KMS-11 (cell line): ENCODE results near the gene APOL6.

ENCODE experiments used
- H2AFZ ChIP-seq: fragments of 200-600 bp; sonication (generic); 2 replicates; pipeline ENCODE4 v1.6.1; 2016; ENCODE audit warnings: antibody characterized with exemption, mixed run types, low read depth
- H3K27ac ChIP-seq: fragments of 200-600 bp; sonication (generic); 2 replicates; pipeline ENCODE4 v1.6.1; 2016; ENCODE audit warnings: mild to moderate bottlenecking, mixed run types
- H3K27me3 ChIP-seq: fragments of 200-600 bp; sonication (generic); 2 replicates; pipeline ENCODE4 v1.6.1; 2017; ENCODE audit warnings: mild to moderate bottlenecking, low read depth, mixed run types, moderate library complexity; ENCODE audit not compliant: insufficient read depth
- H3K36me3 ChIP-seq: fragments of 200-600 bp; sonication (generic); 2 replicates; pipeline ENCODE4 v1.6.1; 2017; ENCODE audit warnings: mild to moderate bottlenecking, mixed run types; ENCODE audit not compliant: insufficient read depth
- H3K4me1 ChIP-seq: fragments of 200-600 bp; sonication (generic); 2 replicates; pipeline ENCODE4 v1.6.1; 2016; ENCODE audit warnings: mild to moderate bottlenecking, low read depth, mixed run types; ENCODE audit not compliant: poor library complexity, severe bottlenecking
- H3K4me2 ChIP-seq: fragments of 200-600 bp; sonication (generic); 2 replicates; pipeline ENCODE4 v1.7.0; 2016; ENCODE audit warnings: mild to moderate bottlenecking, mixed run types
- H3K4me3 ChIP-seq: fragments of 200-600 bp; sonication (generic); IDR thresholded peaks from 2 replicates; pipeline ENCODE4 v1.6.1; 2017; ENCODE audit warnings: low read depth, low read length, mixed read lengths; ENCODE audit not compliant: insufficient read depth
- H3K79me2 ChIP-seq: fragments of 200-600 bp; sonication (generic); 2 replicates; pipeline ENCODE4 v1.6.1; 2016; ENCODE audit warnings: low read depth, mixed run types; ENCODE audit not compliant: insufficient read depth
- H3K9ac ChIP-seq: fragments of 200-600 bp; sonication (generic); 2 replicates; pipeline ENCODE4 v1.6.1; 2016; ENCODE audit warnings: mild to moderate bottlenecking, mixed run types
- H4K20me1 ChIP-seq: fragments of 200-600 bp; sonication (generic); 2 replicates; pipeline ENCODE4 v1.6.1; 2016; ENCODE audit warnings: mild to moderate bottlenecking, mixed run types; ENCODE audit not compliant: insufficient read depth
- TF ChIP-seq, protein P1 (sequence below): fragments of 200-600 bp; sonication (generic); conservative IDR thresholded peaks from 2 replicates; pipeline ENCODE4 v1.6.1; 2017; ENCODE audit warnings: low read depth, mild to moderate bottlenecking, antibody characterized with exemption, low read length, moderate library complexity, mixed read lengths

APOL6 gene

DNA sequence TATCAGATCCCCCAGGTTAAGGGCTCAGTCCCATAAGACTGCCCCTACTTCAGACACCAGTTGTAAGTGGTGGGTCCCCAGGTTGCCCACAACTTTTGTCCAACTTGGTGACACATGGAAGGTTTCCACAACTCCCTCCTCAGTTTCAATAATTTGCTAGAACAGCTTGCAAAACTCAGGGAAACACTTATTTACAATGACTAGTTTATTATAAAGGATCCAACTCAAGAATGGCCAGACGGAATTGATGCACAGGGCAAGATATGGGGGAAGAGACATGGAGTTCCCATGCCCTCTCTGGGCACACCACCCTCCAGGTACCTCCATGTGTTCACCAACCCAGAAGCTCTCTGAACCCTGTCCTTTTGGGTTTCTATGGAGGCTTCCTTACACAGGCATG is 5.6 kb downstream of the APOL6 start:
- Histone ChIP-seq H3K79me2 (peaks cover 17% of the 10 kb centered on the region), H3K27me3 (no peaks in the 10 kb centered on the region)

GRCh38 chr22:35656284-35656752 is 8.1 kb downstream of the APOL6 start:
- no peak overlapping the region for H3K9ac ChIP-seq
- H3K4me3 ChIP-seq, result no peak overlapping the region
- TF ChIP-seq, protein P1, sequence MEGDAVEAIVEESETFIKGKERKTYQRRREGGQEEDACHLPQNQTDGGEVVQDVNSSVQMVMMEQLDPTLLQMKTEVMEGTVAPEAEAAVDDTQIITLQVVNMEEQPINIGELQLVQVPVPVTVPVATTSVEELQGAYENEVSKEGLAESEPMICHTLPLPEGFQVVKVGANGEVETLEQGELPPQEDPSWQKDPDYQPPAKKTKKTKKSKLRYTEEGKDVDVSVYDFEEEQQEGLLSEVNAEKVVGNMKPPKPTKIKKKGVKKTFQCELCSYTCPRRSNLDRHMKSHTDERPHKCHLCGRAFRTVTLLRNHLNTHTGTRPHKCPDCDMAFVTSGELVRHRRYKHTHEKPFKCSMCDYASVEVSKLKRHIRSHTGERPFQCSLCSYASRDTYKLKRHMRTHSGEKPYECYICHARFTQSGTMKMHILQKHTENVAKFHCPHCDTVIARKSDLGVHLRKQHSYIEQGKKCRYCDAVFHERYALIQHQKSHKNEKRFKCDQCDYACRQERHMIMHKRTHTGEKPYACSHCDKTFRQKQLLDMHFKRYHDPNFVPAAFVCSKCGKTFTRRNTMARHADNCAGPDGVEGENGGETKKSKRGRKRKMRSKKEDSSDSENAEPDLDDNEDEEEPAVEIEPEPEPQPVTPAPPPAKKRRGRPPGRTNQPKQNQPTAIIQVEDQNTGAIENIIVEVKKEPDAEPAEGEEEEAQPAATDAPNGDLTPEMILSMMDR, result no peak
- peaks cover 5% of the 10 kb centered on the region for H3K4me1 ChIP-seq
- no peaks in the 10 kb centered on the region for H3K79me2 ChIP-seq
- H3K4me2 ChIP-seq, result no peak overlapping the region
- no peak overlapping the region for H2AFZ ChIP-seq
- H3K27ac ChIP-seq, result no peak overlapping the region
- no peaks in the 10 kb centered on the region for H3K27me3 ChIP-seq
- H3K36me3 ChIP-seq, result no peaks in the 10 kb centered on the region
- H4K20me1 ChIP-seq, result no peaks in the 10 kb centered on the region

More for the DNA sequence above, 5.6 kb downstream of the APOL6 start:
- Histone ChIP-seq H2AFZ (no peak overlapping the region), H3K36me3 (no peaks in the 10 kb centered on the region), H3K4me2 (no peak overlapping the region), H4K20me1 (no peaks in the 10 kb centered on the region), H3K4me3 (no peak overlapping the region), H3K27ac (no peak overlapping the region), H3K9ac (no peak overlapping the region), H3K4me1 (peaks cover 16% of the 10 kb centered on the region)
- TF ChIP-seq, protein P1, result no peak

DNA sequence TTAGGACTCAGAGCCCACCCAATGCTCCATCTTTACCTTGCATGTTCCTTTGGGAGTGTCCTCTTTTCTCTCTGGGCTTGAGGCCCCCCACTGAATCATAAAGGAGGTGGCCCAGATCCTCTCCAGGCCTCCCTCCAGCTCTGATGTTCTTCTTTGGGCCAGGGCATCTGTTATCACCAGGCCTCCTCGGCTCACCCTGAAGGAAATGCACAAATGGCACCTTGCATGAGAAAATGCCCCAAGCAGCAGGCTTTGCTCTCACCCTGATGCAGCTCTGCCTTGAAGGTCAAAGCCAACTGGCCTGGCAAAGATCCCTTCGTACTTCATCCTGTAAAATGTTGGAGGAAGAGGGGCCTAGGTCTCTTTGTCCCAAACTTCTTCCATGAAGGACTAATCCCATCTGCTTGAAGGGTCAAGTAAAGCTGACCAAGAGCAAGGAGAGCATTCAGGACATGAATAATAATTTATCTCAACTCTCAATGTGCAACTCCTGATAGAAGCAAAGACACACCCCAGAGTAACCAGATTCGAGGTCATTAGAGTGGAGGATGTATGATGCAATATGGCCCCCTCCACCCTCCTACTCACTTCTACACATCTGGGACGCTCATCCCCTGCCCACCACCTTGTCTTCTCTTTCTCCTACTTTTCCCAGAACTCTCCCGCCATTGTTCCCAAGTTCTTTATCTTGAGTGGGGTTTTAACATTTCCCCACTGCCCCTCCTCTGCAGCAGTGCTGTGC is 9.5 kb downstream of the APOL6 start:
- TF ChIP-seq, protein P1, result no peak

GRCh38 chr22:35660291-35661127 is 12.3 kb downstream of the APOL6 start:
- Histone ChIP-seq H3K4me3 (no peak overlapping the region), H3K27me3 (no peaks in the 10 kb centered on the region), H3K9ac (no peak overlapping the region), H3K27ac (no peak overlapping the region), H3K4me2 (no peak overlapping the region), H2AFZ (no peak overlapping the region), H4K20me1 (no peaks in the 10 kb centered on the region), H3K79me2 (no peaks in the 10 kb centered on the region), H3K4me1 (peaks cover 5% of the 10 kb centered on the region), H3K36me3 (no peaks in the 10 kb centered on the region)
- TF ChIP-seq, protein P1, result no peak

More for the DNA sequence above, 9.5 kb downstream of the APOL6 start:
- no peaks in the 10 kb centered on the region for H3K36me3 ChIP-seq
- no peak overlapping the region for H3K4me2 ChIP-seq
- H3K27ac ChIP-seq, result no peak overlapping the region
- H3K4me1 ChIP-seq, result peaks cover 5% of the 10 kb centered on the region
- no peaks in the 10 kb centered on the region for H4K20me1 ChIP-seq
- no peaks in the 10 kb centered on the region for H3K79me2 ChIP-seq
- H2AFZ ChIP-seq, result no peak overlapping the region
- no peak overlapping the region for H3K9ac ChIP-seq
- no peaks in the 10 kb centered on the region for H3K27me3 ChIP-seq
- no peak overlapping the region for H3K4me3 ChIP-seq
